ENCODE measurements around the gene ANKRD6. TPM values are rescaled to one million over a fixed set of nuclear protein-coding genes. Genes with fewer than 3 reads are reported as not detected.

The ANKRD6 gene
- total RNA-seq, 1 experiment from 2014 or later: 5.6 TPM

GRCh38 chr6:89479897-89480296 lies 46.9 kb downstream of the ANKRD6 start:
- no peaks in the 10 kb centered on the region for H3F3A ChIP-seq (ENCODE audit: low read length, unreplicated experiment)
- H3K4me1 ChIP-seq (ENCODE audit: insufficient read depth, low read length): no peaks in the 10 kb centered on the region
- no peaks in the 10 kb centered on the region for H3K9me3 ChIP-seq (ENCODE audit: low read length)
- H3K4me2 ChIP-seq (ENCODE audit: low read length): no peak overlapping the region
- DNase-seq: no peak
- no peak overlapping the region for H3K9ac ChIP-seq (ENCODE audit: low read length)
- no peak for ATAC-seq
- H2AFZ ChIP-seq (ENCODE audit: low read length): no peak overlapping the region
- no peaks in the 10 kb centered on the region for H4K20me1 ChIP-seq (ENCODE audit: low read length)
- H3K9me2 ChIP-seq (replicated peaks; ENCODE audit: low read length): no peaks in the 10 kb centered on the region
- no peaks in the 10 kb centered on the region for H3K79me2 ChIP-seq (ENCODE audit: low read length)
- POLR2A ChIA-PET (ENCODE audit: unreplicated experiment): no interaction called here
- intact Hi-C loops (cut with micrococcal nuclease): no loop called here
- no peaks in the 10 kb centered on the region for H3K27me3 ChIP-seq (ENCODE audit: low read length)
- no peak overlapping the region for H3K4me3 ChIP-seq (ENCODE audit: low read length)
- BruUV-seq (replicated peaks): no TSS peak
- H3K27ac ChIP-seq (ENCODE audit: low read length): no peak overlapping the region
- CTCF ChIA-PET: no interaction called here
- TF ChIP-seq EZH2phosphoT487 (IDR thresholded peaks at IDR 0.05; ENCODE audit: borderline replicate concordance, low read length) (no peak), EZH2 (IDR thresholded peaks at IDR 0.05; ENCODE audit: low read length, unreplicated experiment) (no peak), CTCF (conservative IDR thresholded peaks at IDR 0.05; ENCODE audit: low read depth, low read length) (no peak)
- no peaks in the 10 kb centered on the region for H3K36me3 ChIP-seq (ENCODE audit: low read depth, low read length)

DNA sequence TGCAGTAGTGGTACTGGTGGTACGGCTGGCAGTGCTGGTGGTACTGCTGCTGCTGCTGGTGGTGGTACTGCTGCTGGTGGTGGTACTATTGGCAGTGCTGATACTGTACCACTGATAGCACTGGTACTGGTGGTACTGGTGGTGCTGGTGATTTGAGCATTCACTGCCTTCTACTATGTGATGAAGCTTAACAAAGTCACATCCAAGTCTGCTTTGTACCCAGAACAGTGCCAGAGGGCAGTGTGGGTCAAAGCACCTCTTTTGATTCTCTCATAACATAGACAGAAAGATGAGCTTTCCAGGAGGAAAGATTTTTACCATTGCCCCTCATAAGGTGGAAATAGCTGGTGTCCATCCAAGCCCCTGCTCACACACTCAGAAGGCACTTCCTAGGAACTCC lies 48.7 kb downstream of the ANKRD6 start:
- H3K4me2 ChIP-seq (ENCODE audit: low read length): no peak overlapping the region

DNA sequence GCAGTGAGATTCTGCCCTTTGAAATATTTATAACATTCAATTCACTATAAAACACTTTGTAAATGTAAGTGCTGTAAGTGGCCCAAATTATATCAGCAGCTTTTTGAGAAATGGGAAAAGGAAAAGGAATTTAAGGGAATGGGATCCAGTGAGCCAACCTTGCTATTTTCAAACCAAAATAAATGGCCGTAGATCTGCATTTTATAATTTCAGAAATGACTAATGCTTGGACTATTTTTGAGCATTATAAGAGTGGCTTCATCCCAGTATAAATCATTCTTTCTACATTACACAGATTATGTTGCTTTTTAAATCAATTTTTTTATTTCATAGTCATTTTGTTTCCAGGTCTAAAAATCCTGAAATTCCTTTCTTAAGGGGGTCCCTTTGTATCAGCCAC lies 49.2 kb downstream of the ANKRD6 start:
- ATAC-seq (no peak), DNase-seq (no peak)
- no peaks in the 10 kb centered on the region for H3K27me3 ChIP-seq (ENCODE audit: low read length)
- no peak for TF ChIP-seq EZH2phosphoT487 (IDR thresholded peaks at IDR 0.05; ENCODE audit: borderline replicate concordance, low read length)
- no peak for TF ChIP-seq EZH2 (IDR thresholded peaks at IDR 0.05; ENCODE audit: low read length, unreplicated experiment)
- no peak for TF ChIP-seq CTCF (conservative IDR thresholded peaks at IDR 0.05; ENCODE audit: low read depth, low read length)
- ChIA-PET CTCF (no interaction called here), POLR2A (ENCODE audit: unreplicated experiment) (no interaction called here)
- H3K9ac ChIP-seq (ENCODE audit: low read length): no peak overlapping the region
- intact Hi-C loops (cut with micrococcal nuclease): no loop called here
- BruUV-seq (replicated peaks): no TSS peak
- H3K27ac ChIP-seq (ENCODE audit: low read length): no peak overlapping the region
- no peaks in the 10 kb centered on the region for H3K9me2 ChIP-seq (replicated peaks; ENCODE audit: low read length)
- H3F3A ChIP-seq (ENCODE audit: low read length, unreplicated experiment): no peaks in the 10 kb centered on the region
- H3K4me2 ChIP-seq (ENCODE audit: low read length): no peak overlapping the region
- no peaks in the 10 kb centered on the region for H4K20me1 ChIP-seq (ENCODE audit: low read length)
- H3K4me1 ChIP-seq (ENCODE audit: insufficient read depth, low read length): no peaks in the 10 kb centered on the region
- no peaks in the 10 kb centered on the region for H3K9me3 ChIP-seq (ENCODE audit: low read length)
- H3K36me3 ChIP-seq (ENCODE audit: low read depth, low read length): no peaks in the 10 kb centered on the region
- H3K4me3 ChIP-seq (ENCODE audit: low read length): no peak overlapping the region
- H3K79me2 ChIP-seq (ENCODE audit: low read length): no peaks in the 10 kb centered on the region
- no peak overlapping the region for H2AFZ ChIP-seq (ENCODE audit: low read length)

More for the DNA sequence above, 48.7 kb downstream of the ANKRD6 start:
- no peaks in the 10 kb centered on the region for H4K20me1 ChIP-seq (ENCODE audit: low read length)
- H3K27me3 ChIP-seq (ENCODE audit: low read length): no peaks in the 10 kb centered on the region
- no peaks in the 10 kb centered on the region for H3K9me3 ChIP-seq (ENCODE audit: low read length)
- H3F3A ChIP-seq (ENCODE audit: low read length, unreplicated experiment): no peaks in the 10 kb centered on the region
- intact Hi-C loops (cut with micrococcal nuclease): no loop called here
- no peaks in the 10 kb centered on the region for H3K4me1 ChIP-seq (ENCODE audit: insufficient read depth, low read length)
- no peak for DNase-seq
- no peak overlapping the region for H2AFZ ChIP-seq (ENCODE audit: low read length)
- H3K36me3 ChIP-seq (ENCODE audit: low read depth, low read length): no peaks in the 10 kb centered on the region
- H3K27ac ChIP-seq (ENCODE audit: low read length): no peak overlapping the region
- POLR2A ChIA-PET (ENCODE audit: unreplicated experiment): no interaction called here
- ATAC-seq: no peak
- H3K79me2 ChIP-seq (ENCODE audit: low read length): no peaks in the 10 kb centered on the region
- H3K9me2 ChIP-seq (replicated peaks; ENCODE audit: low read length): no peaks in the 10 kb centered on the region
- no peak overlapping the region for H3K4me3 ChIP-seq (ENCODE audit: low read length)
- TF ChIP-seq EZH2phosphoT487 (IDR thresholded peaks at IDR 0.05; ENCODE audit: borderline replicate concordance, low read length): no peak
- TF ChIP-seq EZH2 (IDR thresholded peaks at IDR 0.05; ENCODE audit: low read length, unreplicated experiment): no peak
- TF ChIP-seq CTCF (conservative IDR thresholded peaks at IDR 0.05; ENCODE audit: low read depth, low read length): no peak
- CTCF ChIA-PET: no interaction called here
- no TSS peak for BruUV-seq (replicated peaks)
- H3K9ac ChIP-seq (ENCODE audit: low read length): no peak overlapping the region

All from PC-3 (cell line).